Measurements from ENCODE around the gene NID1.

- TF ChIP-seq CTCF (IDR thresholded peaks at IDR 0.05) (no peak), POLR2A (IDR thresholded peaks at IDR 0.05) (no peak), POLR2AphosphoS5 (IDR thresholded peaks at IDR 0.05) (no peak), EP300 (IDR thresholded peaks at IDR 0.05) (no peak)
Observed at GRCh38 chr1:235968831-235969230, 96.1 kb downstream of the NID1 start.

Data from gastroesophageal sphincter (tissue), 3 donors.